Lung (tissue), 12 donors: Measurements from ENCODE around the gene ASAP2. TPM values are rescaled to one million over a fixed set of nuclear protein-coding genes. Genes with fewer than 3 reads are reported as not detected.

Experiments used
- ATAC-seq: fragments of 200-7000 bp; cut with Tn5 transposase; one replicate; pipeline ENCODE4 v1.9.1; 2020; ENCODE audit warnings: moderate number of reproducible peaks; ENCODE audit not compliant: insufficient read depth, low FRiP score
- DNase-seq, 3 donors: peaks; one replicate each; pipeline ENCODE4 v3.0.0-alpha.2; 2013 to 2017
- H3K27ac ChIP-seq, 2 donors: one replicate each; pipeline ENCODE4 v1.5.1; 2013; ENCODE audit warnings: mild to moderate bottlenecking in 2 of 2, moderate library complexity in 2 of 2, control low read depth in 1 of 2, inconsistent platforms in 1 of 2, low read depth in 1 of 2, low read length in 1 of 2
- H3K27me3 ChIP-seq, 3 donors: one replicate each; pipeline ENCODE4 v1.5.1; 2013; ENCODE audit warnings: low read length in 2 of 3; ENCODE audit not compliant: control insufficient read depth in 3 of 3, insufficient read depth in 3 of 3
- H3K36me3 ChIP-seq, 4 donors: one replicate each; pipeline ENCODE4 v1.5.1; 2013; ENCODE audit warnings: low read length in 4 of 4, mild to moderate bottlenecking in 1 of 4, moderate library complexity in 1 of 4; ENCODE audit not compliant: control insufficient read depth in 4 of 4, insufficient read depth in 4 of 4
- H3K4me1 ChIP-seq, 5 donors: one replicate each; pipeline ENCODE4 v1.5.1; 2013; ENCODE audit warnings: low read length in 5 of 5, mild to moderate bottlenecking in 2 of 5, moderate library complexity in 1 of 5; ENCODE audit not compliant: control insufficient read depth in 5 of 5, insufficient read depth in 5 of 5
- H3K4me3 ChIP-seq: one replicate; pipeline ENCODE4 v1.5.1; 2013; ENCODE audit warnings: mild to moderate bottlenecking, control low read depth, moderate library complexity
- H3K9ac ChIP-seq, 2 donors: one replicate each; pipeline ENCODE4 v1.5.1; 2013; ENCODE audit warnings: low read length in 2 of 2, control low read depth in 1 of 2; ENCODE audit not compliant: insufficient read depth in 1 of 2
- H3K9me3 ChIP-seq, 4 donors: one replicate each; pipeline ENCODE4 v1.5.1; 2013; ENCODE audit warnings: low read length in 3 of 4, mild to moderate bottlenecking in 1 of 4, moderate library complexity in 1 of 4; ENCODE audit not compliant: control insufficient read depth in 4 of 4, insufficient read depth in 3 of 4
- WGBS, 2 donors: extraction: QIAGEN DNeasy Blood & Tissue Kit; methylation state at CpG; one replicate each; pipeline ENCODE4 v1.1.7; 2013; 5-methylcytosine and 5-hydroxymethylcytosine counted together
- polyA plus RNA-seq, 2 donors: library from polyadenylated mRNA; stranded (reverse); fragments of 200-250 nt; gene quantifications; one replicate each; pipeline ENCODE4 v1.2.1, GENCODE V29; 2013
- total RNA-seq, 2 donors: library from RNA; depleted of rRNA in 1 of 2; stranded (reverse); fragments of >200 nt in 1 of 2; gene quantifications; one replicate each; pipeline ENCODE4 v1.2.1, GENCODE V29; 2014 to 2021
- TF ChIP-seq, protein P1 (sequence below): IDR thresholded peaks from 2 replicates; pipeline ENCODE4 v1.5.1; 2012; ENCODE audit warnings: mild to moderate bottlenecking; ENCODE audit errors: control extremely low read depth, extremely low read depth
- donor health status: control.
- donor health status: control.
- donor health status: Bipolar disorder and iron deficiency.
- donor health status: healthy.
- donor health status: DM: yes; HTN: yes; CAD: no.

ASAP2 gene
- total and polyA plus RNA-seq, 4 donors, result 7.4 to 30.9 (median 17.0) TPM

DNA sequence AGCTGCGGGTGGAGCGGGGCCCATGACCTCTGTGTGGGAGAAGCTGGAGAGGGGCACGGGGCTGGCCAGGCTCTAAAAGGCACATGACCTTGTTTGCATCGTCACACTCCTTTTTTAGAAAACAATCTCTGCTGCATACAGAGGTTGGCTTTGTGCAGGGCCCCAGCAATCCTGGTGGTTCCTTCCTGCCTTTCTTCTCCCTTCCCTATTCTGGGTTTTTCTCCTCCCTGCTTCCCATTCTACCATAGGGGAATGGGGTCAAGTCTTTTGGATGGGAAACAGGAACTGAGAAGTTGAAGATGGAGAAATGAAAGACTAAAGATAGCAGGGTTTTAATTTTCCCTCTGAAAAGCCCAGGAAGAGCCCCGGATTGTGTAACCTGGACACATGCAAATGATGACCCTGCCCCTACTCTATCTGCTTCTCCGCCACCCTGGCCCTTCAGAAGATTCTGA, 53.9 kb downstream of the ASAP2 start:
- no peaks in the 10 kb centered on the region for H3K36me3 ChIP-seq
- peak overlapping the region; percentile 47 to 88 for H3K27ac ChIP-seq
- DNase-seq (peak in 1 of 3 donors; percentile 32), ATAC-seq (no peak)
- H3K9ac ChIP-seq, result peak overlapping the region in 1 of 2 donors; percentile 32
- H3K4me1 ChIP-seq, result peaks cover 18 to 75% (median 39%) of the 10 kb centered on the region in 5 donors
- H3K9me3 ChIP-seq, result no peaks in the 10 kb centered on the region
- no peak overlapping the region for H3K4me3 ChIP-seq
- TF ChIP-seq, protein P1, sequence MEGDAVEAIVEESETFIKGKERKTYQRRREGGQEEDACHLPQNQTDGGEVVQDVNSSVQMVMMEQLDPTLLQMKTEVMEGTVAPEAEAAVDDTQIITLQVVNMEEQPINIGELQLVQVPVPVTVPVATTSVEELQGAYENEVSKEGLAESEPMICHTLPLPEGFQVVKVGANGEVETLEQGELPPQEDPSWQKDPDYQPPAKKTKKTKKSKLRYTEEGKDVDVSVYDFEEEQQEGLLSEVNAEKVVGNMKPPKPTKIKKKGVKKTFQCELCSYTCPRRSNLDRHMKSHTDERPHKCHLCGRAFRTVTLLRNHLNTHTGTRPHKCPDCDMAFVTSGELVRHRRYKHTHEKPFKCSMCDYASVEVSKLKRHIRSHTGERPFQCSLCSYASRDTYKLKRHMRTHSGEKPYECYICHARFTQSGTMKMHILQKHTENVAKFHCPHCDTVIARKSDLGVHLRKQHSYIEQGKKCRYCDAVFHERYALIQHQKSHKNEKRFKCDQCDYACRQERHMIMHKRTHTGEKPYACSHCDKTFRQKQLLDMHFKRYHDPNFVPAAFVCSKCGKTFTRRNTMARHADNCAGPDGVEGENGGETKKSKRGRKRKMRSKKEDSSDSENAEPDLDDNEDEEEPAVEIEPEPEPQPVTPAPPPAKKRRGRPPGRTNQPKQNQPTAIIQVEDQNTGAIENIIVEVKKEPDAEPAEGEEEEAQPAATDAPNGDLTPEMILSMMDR, result no peak
- no peaks in the 10 kb centered on the region for H3K27me3 ChIP-seq
- 51 to 62% methylated on average over 6 of the region's 6 CpGs for WGBS, 2 donors

DNA sequence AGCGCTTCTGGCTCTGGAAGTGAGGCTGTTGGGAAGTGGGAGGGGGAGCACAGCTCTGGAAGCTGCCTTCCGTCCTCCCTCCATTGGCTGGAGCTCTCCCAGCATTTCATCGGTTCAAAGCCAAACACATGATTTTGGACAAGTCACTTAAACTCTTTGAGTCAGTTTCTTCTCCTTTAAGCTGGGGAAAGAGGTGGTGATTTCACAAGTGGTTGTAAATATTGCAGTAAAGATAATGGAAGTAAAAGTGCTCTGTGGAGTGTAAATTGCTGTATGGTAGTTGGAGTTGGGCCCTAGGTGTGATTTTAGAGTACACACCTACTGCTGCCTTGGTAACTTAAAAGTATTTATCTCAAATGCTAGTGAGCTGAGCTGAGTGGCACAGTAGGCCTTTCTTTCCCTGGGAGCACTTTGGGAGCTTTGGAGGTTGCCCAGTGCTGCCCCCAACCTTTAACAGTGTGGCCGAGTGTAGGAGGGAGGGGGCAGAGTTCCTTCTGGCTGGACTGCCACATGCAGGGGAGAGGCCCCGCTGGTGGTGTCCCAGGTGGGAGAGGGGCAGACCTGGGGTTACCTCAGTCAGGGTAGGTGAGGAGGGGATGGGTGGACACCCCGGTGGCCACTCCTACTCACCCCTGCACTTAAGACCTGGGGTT, 54.7 kb downstream of the ASAP2 start:
- 50 to 62% methylated on average over 6 of the region's 6 CpGs for WGBS, 2 donors
- peaks cover 18 to 68% (median 36%) of the 10 kb centered on the region in 5 donors for H3K4me1 ChIP-seq
- peak overlapping the region in 1 of 2 donors; percentile 32 for H3K9ac ChIP-seq
- DNase-seq (peak; percentile 50 to 85 (median 56)), ATAC-seq (peak; percentile 27)
- H3K27ac ChIP-seq, result peak overlapping the region; percentile 47 to 88
- H3K27me3 ChIP-seq, result no peaks in the 10 kb centered on the region
- no peaks in the 10 kb centered on the region for H3K36me3 ChIP-seq
- H3K4me3 ChIP-seq, result no peak overlapping the region
- TF ChIP-seq, protein P1, result no peak
- no peaks in the 10 kb centered on the region for H3K9me3 ChIP-seq

DNA sequence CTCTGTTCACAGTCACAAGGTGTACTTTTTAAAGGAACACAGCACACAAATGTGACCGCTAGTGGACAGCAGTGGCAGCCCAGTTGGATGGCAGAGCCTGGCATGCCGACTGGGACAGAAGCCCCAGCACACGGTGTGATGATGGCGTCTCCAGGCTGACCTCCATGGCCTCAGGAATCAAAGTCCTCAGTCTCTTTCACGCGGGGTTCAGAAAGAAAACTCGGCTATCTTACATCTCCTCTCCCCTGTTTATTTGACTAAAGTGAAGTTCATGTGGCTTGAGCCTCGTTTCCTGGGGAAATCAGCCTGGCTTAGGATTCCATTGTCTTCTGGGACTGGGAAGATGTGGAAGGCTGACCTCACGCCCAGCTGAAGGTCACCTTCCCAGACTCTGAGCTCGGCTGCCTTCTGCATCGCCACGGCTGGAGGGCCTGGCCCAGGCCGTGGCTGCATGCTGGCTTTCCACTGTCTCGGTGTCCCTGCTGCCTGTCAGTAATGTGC, 56.1 kb downstream of the ASAP2 start:
- peak; percentile 28 to 65 (median 33) for DNase-seq

More for the DNA sequence above, 56.1 kb downstream of the ASAP2 start:
- no peaks in the 10 kb centered on the region for H3K9me3 ChIP-seq
- no peaks in the 10 kb centered on the region for H3K27me3 ChIP-seq
- 60 to 69% methylated on average over 14 of the region's 14 CpGs for WGBS, 2 donors
- H3K36me3 ChIP-seq, result no peaks in the 10 kb centered on the region
- H3K4me1 ChIP-seq, result peaks cover 17 to 56% (median 29%) of the 10 kb centered on the region in 5 donors
- no peak for ATAC-seq
- peak overlapping the region; percentile 78 to 86 for H3K27ac ChIP-seq
- H3K9ac ChIP-seq, result no peak overlapping the region
- no peak overlapping the region for H3K4me3 ChIP-seq
- TF ChIP-seq, protein P1, result no peak
